Neuronal stem cell (in vitro differentiated cells): ENCODE measurements around the gene THADA.

Experiments
- DNase-seq: peaks from one replicate; pipeline ENCODE4 v3.0.0-alpha.2; 2013; ENCODE audit warnings: low spot score
- H2AFZ ChIP-seq: one replicate; pipeline ENCODE4 v1.6.1; 2013; ENCODE audit warnings: mild to moderate bottlenecking, low read length, inconsistent platforms
- H2AK5ac ChIP-seq: 2 replicates; pipeline ENCODE4 v1.6.1; 2013; ENCODE audit warnings: low read depth, mild to moderate bottlenecking, inconsistent platforms, low read length, moderate library complexity, mixed read lengths
- H2BK120ac ChIP-seq: 2 replicates; pipeline ENCODE4 v1.6.1; 2013; ENCODE audit warnings: low read depth, mild to moderate bottlenecking, inconsistent platforms, low read length, moderate library complexity, mixed read lengths
- H2BK12ac ChIP-seq: one replicate; pipeline ENCODE4 v1.6.1; 2013; ENCODE audit warnings: low read length, inconsistent platforms
- H2BK15ac ChIP-seq: 2 replicates; pipeline ENCODE4 v1.6.1; 2013; ENCODE audit warnings: mild to moderate bottlenecking, low read length, inconsistent platforms, mixed read lengths
- H2BK5ac ChIP-seq: one replicate; pipeline ENCODE4 v1.6.1; 2013; ENCODE audit warnings: inconsistent platforms, mild to moderate bottlenecking, low read length, moderate library complexity
- H3K14ac ChIP-seq: one replicate; pipeline ENCODE4 v1.6.1; 2013; ENCODE audit warnings: low read length, inconsistent platforms
- H3K18ac ChIP-seq: 2 replicates; pipeline ENCODE4 v1.6.1; 2013; ENCODE audit warnings: low read length, inconsistent platforms
- H3K23ac ChIP-seq: 2 replicates; pipeline ENCODE4 v1.6.1; 2013; ENCODE audit warnings: low read depth, mild to moderate bottlenecking, mixed read lengths, low read length, inconsistent platforms; ENCODE audit not compliant: poor library complexity
- H3K27ac ChIP-seq: replicated peaks from 3 replicates; pipeline ENCODE4 v1.5.1; 2013; ENCODE audit warnings: low read length, inconsistent platforms
- H3K27me3 ChIP-seq, 3 experiments: 2 replicates each; pipeline ENCODE4 v1.6.1; 2013; ENCODE audit warnings: low read length in 3 of 3, mild to moderate bottlenecking in 2 of 3, inconsistent platforms in 1 of 3, low read depth in 1 of 3, mixed read lengths in 1 of 3, moderate library complexity in 1 of 3; ENCODE audit not compliant: control insufficient read depth in 3 of 3, insufficient read depth in 3 of 3
- H3K36me3 ChIP-seq, 2 donors: replicated peaks in 1 of 2; 2 replicates each; pipeline ENCODE4 v1.6.1; 2013; ENCODE audit warnings: low read length in 2 of 2; ENCODE audit not compliant: control insufficient read depth in 2 of 2, insufficient read depth in 2 of 2
- H3K4ac ChIP-seq: 2 replicates; pipeline ENCODE4 v1.6.1; 2013; ENCODE audit warnings: inconsistent platforms, mild to moderate bottlenecking, low read length, moderate library complexity
- H3K4me1 ChIP-seq, 2 donors: 1 replicate in 1 of 2; 2 replicates in 1 of 2; pipeline ENCODE4 v1.6.1; 2013; ENCODE audit warnings: low read length in 2 of 2, low read depth in 1 of 2; ENCODE audit not compliant: control insufficient read depth in 2 of 2, insufficient read depth in 1 of 2
- H3K4me2 ChIP-seq: one replicate; pipeline ENCODE4 v1.6.1; 2013; ENCODE audit warnings: mild to moderate bottlenecking, low read length, inconsistent platforms; ENCODE audit not compliant: insufficient read depth, poor library complexity, severe bottlenecking
- H3K4me3 ChIP-seq, 2 donors: 2 replicates each; pipeline ENCODE4 v1.5.1; 2013; ENCODE audit warnings: low read length in 2 of 2, mild to moderate bottlenecking in 2 of 2, inconsistent platforms in 1 of 2, moderate library complexity in 1 of 2
- H3K79me1 ChIP-seq: one replicate; pipeline ENCODE4 v1.6.1; 2013; ENCODE audit warnings: low read depth, mild to moderate bottlenecking, inconsistent platforms, low read length, moderate library complexity
- H3K9ac ChIP-seq: one replicate; pipeline ENCODE4 v1.6.1; 2013; ENCODE audit warnings: mild to moderate bottlenecking, low read depth, low read length, inconsistent platforms; ENCODE audit not compliant: poor library complexity
- H3K9me3 ChIP-seq, 2 donors: replicated peaks in 1 of 2; 2 replicates each; pipeline versions ENCODE3 to v1.6.1; 2013; ENCODE audit warnings: low read length in 2 of 2, mild to moderate bottlenecking in 2 of 2, inconsistent platforms in 1 of 2, low read depth in 1 of 2, mixed read lengths in 1 of 2, moderate library complexity in 1 of 2; ENCODE audit not compliant: control insufficient read depth in 2 of 2, insufficient read depth in 1 of 2
- H4K8ac ChIP-seq: one replicate; pipeline ENCODE4 v1.6.1; 2013; ENCODE audit warnings: low read depth, mild to moderate bottlenecking, inconsistent platforms, low read length, moderate library complexity
- H4K91ac ChIP-seq: one replicate; pipeline ENCODE4 v1.6.1; 2013; ENCODE audit warnings: low read length, low read depth, mild to moderate bottlenecking, inconsistent platforms; ENCODE audit not compliant: poor library complexity
- WGBS, 2 donors: extraction: QIAGEN DNeasy Blood & Tissue Kit; methylation state at CpG; one replicate each; pipeline ENCODE4 v1.1.7; 2013; ENCODE audit warnings: missing lambda C conversion rate in 2 of 2, mixed read lengths in 1 of 2; ENCODE audit not compliant: insufficient read length in 2 of 2, insufficient replicate concordance in 1 of 2; ENCODE audit errors: extremely low coverage in 2 of 2; 5-methylcytosine and 5-hydroxymethylcytosine counted together

Gene THADA

GRCh38 chr2:43324259-43325106, 271.4 kb downstream of the THADA start:
- Histone ChIP-seq H3K4ac (no peak overlapping the region), H4K8ac (no peak overlapping the region), H3K79me1 (peaks cover 1% of the 10 kb centered on the region), H3K36me3 (no peaks in the 10 kb centered on the region), H2AK5ac (no peak overlapping the region), H2BK12ac (no peak overlapping the region), H3K4me3 (no peak overlapping the region), H3K23ac (no peak overlapping the region), H3K27me3 (no peaks in the 10 kb centered on the region), H2BK120ac (no peak overlapping the region), H4K91ac (no peak overlapping the region), H3K14ac (no peak overlapping the region), H3K4me2 (no peak overlapping the region), H3K4me1 (no peaks in the 10 kb centered on the region), H2BK15ac (no peak overlapping the region), H2AFZ (no peak overlapping the region), H3K18ac (no peak overlapping the region), H2BK5ac (no peak overlapping the region), H3K9ac (no peak overlapping the region), H3K27ac (no peak overlapping the region), H3K9me3 (no peaks in the 10 kb centered on the region)
- WGBS, 2 donors: no CpG with 5 or more reads among the region's 8 CpGs
- no peak for DNase-seq

GRCh38 chr2:43323857-43324256, 272.0 kb downstream of the THADA start:
- Histone ChIP-seq H3K27ac (no peak overlapping the region), H2BK120ac (no peak overlapping the region)

GRCh38 chr2:43321446-43321845, 274.4 kb downstream of the THADA start:
- no peak overlapping the region for H2BK12ac ChIP-seq
- no peaks in the 10 kb centered on the region for H3K27me3 ChIP-seq
- no peak overlapping the region for H4K8ac ChIP-seq
- no peak overlapping the region for H3K4me3 ChIP-seq
- H3K14ac ChIP-seq: no peak overlapping the region
- no peak overlapping the region for H3K18ac ChIP-seq
- no peak overlapping the region for H2BK15ac ChIP-seq
- H3K4ac ChIP-seq: no peak overlapping the region
- H2AK5ac ChIP-seq: no peak overlapping the region
- H3K4me2 ChIP-seq: no peak overlapping the region
- no peak overlapping the region for H2BK5ac ChIP-seq
- H3K9ac ChIP-seq: no peak overlapping the region
- H3K79me1 ChIP-seq: peaks cover 1% of the 10 kb centered on the region
- no peaks in the 10 kb centered on the region for H3K9me3 ChIP-seq
- no peak for DNase-seq
- no peak overlapping the region for H3K27ac ChIP-seq
- H3K23ac ChIP-seq: no peak overlapping the region
- no peak overlapping the region for H2AFZ ChIP-seq
- H4K91ac ChIP-seq: no peak overlapping the region
- no peaks in the 10 kb centered on the region for H3K36me3 ChIP-seq
- H2BK120ac ChIP-seq: no peak overlapping the region
- WGBS, 2 donors: no CpG with 5 or more reads among the region's 1 CpG
- no peaks in the 10 kb centered on the region for H3K4me1 ChIP-seq

More at GRCh38 chr2:43323857-43324256, 272.0 kb downstream of the THADA start:
- Histone ChIP-seq H2AK5ac (no peak overlapping the region), H2BK15ac (no peak overlapping the region), H4K8ac (no peak overlapping the region), H2AFZ (no peak overlapping the region), H2BK12ac (no peak overlapping the region), H3K23ac (no peak overlapping the region), H3K9ac (no peak overlapping the region), H2BK5ac (no peak overlapping the region), H3K14ac (no peak overlapping the region), H3K4ac (no peak overlapping the region), H3K9me3 (no peaks in the 10 kb centered on the region), H3K4me3 (no peak overlapping the region), H3K18ac (no peak overlapping the region), H3K27me3 (no peaks in the 10 kb centered on the region), H3K79me1 (peaks cover 1% of the 10 kb centered on the region), H4K91ac (no peak overlapping the region), H3K4me1 (no peaks in the 10 kb centered on the region), H3K36me3 (no peaks in the 10 kb centered on the region), H3K4me2 (no peak overlapping the region)
- no peak for DNase-seq
- WGBS, 2 donors: no CpG with 5 or more reads among the region's 4 CpGs

GRCh38 chr2:43319541-43319940, 276.3 kb downstream of the THADA start:
- Histone ChIP-seq H3K4ac (no peak overlapping the region), H3K9me3 (no peaks in the 10 kb centered on the region), H2BK120ac (no peak overlapping the region), H2BK5ac (no peak overlapping the region), H3K27ac (no peak overlapping the region), H2AFZ (no peak overlapping the region), H3K23ac (no peak overlapping the region), H3K4me2 (no peak overlapping the region), H2AK5ac (no peak overlapping the region), H3K18ac (no peak overlapping the region), H3K4me1 (no peaks in the 10 kb centered on the region), H2BK12ac (no peak overlapping the region), H3K4me3 (no peak overlapping the region), H3K27me3 (no peaks in the 10 kb centered on the region), H3K36me3 (no peaks in the 10 kb centered on the region), H3K79me1 (peaks cover 1% of the 10 kb centered on the region), H4K8ac (no peak overlapping the region), H3K9ac (no peak overlapping the region), H2BK15ac (no peak overlapping the region), H3K14ac (no peak overlapping the region), H4K91ac (no peak overlapping the region)
- DNase-seq: no peak
- no CpG with 5 or more reads among the region's 2 CpGs for WGBS, 2 donors
